ENCODE data around the gene UPK3BL1. TPM values are rescaled to one million over a fixed set of nuclear protein-coding genes. Genes with fewer than 3 reads are reported as not detected.
"Not testable (repeated sequence)": the region's sequence is repeated elsewhere in the genome, so short reads cannot be mapped to it uniquely, and the experiment has no call there.

The UPK3BL1 gene, protein sequence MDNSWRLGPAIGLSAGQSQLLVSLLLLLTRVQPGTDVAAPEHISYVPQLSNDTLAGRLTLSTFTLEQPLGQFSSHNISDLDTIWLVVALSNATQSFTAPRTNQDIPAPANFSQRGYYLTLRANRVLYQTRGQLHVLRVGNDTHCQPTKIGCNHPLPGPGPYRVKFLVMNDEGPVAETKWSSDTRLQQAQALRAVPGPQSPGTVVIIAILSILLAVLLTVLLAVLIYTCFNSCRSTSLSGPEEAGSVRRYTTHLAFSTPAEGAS
- 10 to 100 TPM; 39.0 to 45.2 TPM for total RNA-seq

DNA sequence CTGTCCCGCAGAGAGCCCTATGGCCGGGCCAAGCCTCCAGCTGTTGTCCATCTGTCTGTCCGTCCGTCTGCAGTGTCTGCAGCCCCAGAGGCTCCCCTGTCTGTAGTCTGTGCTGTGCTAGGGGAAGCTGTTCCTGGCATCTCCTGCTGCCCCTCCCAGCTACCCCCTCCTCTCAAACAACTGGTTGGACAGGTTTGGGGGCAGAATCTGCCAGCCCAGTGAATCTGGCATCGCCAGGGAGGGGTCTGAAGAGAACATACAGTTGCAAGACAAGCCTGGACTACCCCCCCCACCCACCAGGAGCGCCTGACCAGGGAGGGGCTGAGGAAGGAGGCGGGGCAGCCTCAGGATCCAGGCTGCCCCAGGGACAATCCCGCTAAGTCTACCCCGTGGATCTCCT lies at the start of gene UPK3BL1:
UPK3BL1 (minus strand) TSS at position 101 of the 400 bp plus-strand sequence; CDS start at position 51, 50 bp downstream.
- H3K4me3 ChIP-seq; H3K27ac ChIP-seq; H3K9me3 ChIP-seq; ATAC-seq (ENCODE audit: insufficient number of reproducible peaks, low FRiP score, low read depth); H3K4me1 ChIP-seq (ENCODE audit: control insufficient read depth in 1 of 2, low read depth in 2 of 2); H3K27me3 ChIP-seq (replicated peaks; ENCODE audit: insufficient read depth); DNase-seq (ENCODE audit: low spot score); H3K36me3 ChIP-seq: not testable (repeated sequence)

DNA sequence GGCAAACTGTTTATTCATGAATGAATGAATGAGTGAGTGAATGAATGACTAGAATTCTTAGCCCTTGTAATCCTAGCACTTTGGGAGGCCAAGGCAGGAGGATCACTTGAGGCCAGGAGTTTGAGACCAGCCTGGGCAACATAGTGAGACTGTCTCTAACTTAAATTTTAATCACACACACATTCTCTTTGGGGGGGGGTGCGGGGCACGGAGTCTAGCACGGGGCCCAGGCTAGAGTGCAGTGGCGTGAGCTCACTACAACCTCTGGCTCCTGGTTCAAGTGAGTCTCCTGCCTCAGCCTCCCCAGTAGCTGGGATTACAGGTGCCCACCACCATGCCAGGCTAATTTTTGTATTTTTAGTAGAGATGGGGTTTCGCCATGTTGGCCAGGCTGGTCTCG lies 48.0 kb upstream of the UPK3BL1 start:
- not testable (repeated sequence) for DNase-seq (ENCODE audit: low spot score); ATAC-seq (ENCODE audit: insufficient number of reproducible peaks, low FRiP score, low read depth); H3K27me3 ChIP-seq (replicated peaks; ENCODE audit: insufficient read depth)

DNA sequence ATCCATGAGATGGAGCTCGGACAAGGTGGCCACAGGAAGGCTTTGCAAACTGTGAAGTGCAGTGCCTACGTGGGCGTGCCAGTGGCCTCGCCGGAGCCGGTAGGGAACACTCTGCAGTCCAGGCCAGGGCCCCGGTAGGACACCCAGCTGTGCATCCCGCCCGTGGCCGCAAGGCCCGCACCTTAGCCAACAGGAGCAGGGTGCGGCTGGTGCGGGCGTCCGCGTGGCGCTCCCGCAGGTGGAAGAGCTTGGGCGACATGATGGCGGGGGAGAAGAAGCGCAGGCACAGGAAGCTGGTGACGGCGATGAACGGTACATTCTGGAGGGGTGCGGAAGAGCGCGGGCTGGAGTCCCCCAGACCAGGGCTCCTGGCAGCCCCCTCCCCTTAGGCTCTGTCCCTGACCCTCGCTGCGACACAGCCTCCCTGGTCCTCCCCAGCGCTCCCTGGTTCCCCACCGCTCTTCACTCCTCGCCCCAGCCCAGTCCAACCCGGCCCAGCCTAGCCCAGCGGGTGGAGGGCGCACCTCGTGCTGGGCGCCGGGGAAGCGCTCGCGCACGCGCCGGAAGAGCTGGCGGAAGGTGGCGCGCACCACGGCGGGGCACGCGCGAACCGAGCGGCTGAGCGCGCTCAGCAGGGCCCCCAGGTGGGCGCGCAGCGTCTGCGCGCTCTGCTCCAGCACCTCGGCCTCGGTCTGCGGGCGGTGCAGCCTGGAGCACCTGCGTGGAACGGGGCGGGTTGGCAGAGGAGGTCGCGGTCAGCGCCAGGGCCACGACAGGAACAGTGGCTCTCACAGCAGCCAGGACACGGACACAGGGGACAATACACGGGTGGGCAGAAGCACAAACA lies 47.1 kb upstream of the UPK3BL1 start:
- ATAC-seq (ENCODE audit: insufficient number of reproducible peaks, low FRiP score, low read depth) = not testable (repeated sequence)

More for the DNA sequence above, 48.0 kb upstream of the UPK3BL1 start:
- H3K9me3 ChIP-seq; H3K4me3 ChIP-seq; H3K36me3 ChIP-seq; H3K27ac ChIP-seq; H3K4me1 ChIP-seq (ENCODE audit: control insufficient read depth in 1 of 2, low read depth in 2 of 2): not testable (repeated sequence)

DNA sequence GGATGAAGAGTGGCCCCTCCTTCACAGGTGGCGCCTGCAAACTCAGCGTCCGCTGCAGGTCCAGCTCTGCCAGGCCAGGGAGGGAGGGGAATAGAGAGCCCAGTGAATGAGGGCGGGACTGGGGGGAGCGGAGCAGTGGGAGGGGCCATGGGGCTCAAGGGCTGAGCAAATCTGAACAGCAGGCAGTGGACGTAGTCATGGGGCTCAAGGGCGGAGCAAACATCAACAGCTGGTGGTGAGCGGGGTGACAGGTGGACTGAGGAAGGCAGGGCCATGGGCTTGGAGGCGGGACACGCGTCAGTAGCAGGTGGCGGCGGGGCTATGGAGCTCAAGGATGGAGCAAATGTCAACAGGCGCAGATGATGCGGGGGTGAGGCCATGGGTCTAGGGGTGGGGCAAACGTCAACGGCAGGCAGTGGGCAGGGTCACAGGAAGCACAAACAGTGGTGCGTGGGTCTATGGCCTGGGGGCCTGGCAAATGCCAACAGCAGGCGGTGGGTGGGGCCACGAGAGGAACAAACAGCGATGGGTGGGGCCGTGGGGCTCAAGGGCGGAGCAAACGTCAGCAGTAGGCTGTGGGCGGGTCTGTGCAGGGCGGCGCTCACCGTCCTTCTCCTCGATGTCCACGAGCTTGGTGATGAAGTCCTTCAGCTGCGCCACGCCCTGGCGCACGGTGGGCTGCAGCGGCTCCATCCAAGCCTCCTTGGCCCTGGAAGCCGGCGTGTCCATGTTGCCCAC lies 45.9 kb upstream of the UPK3BL1 start:
- not testable (repeated sequence) for H3K27ac ChIP-seq; H3K36me3 ChIP-seq; H3K4me1 ChIP-seq (ENCODE audit: control insufficient read depth in 1 of 2, low read depth in 2 of 2); H3K9me3 ChIP-seq; DNase-seq (ENCODE audit: low spot score); H3K27me3 ChIP-seq (replicated peaks; ENCODE audit: insufficient read depth); H3K4me3 ChIP-seq
- peak; percentile 75 for ATAC-seq (ENCODE audit: insufficient number of reproducible peaks, low FRiP score, low read depth)

More for the DNA sequence above, 47.1 kb upstream of the UPK3BL1 start:
- not testable (repeated sequence) for H3K27me3 ChIP-seq (replicated peaks; ENCODE audit: insufficient read depth); DNase-seq (ENCODE audit: low spot score); H3K36me3 ChIP-seq; H3K9me3 ChIP-seq; H3K27ac ChIP-seq; H3K4me1 ChIP-seq (ENCODE audit: control insufficient read depth in 1 of 2, low read depth in 2 of 2); H3K4me3 ChIP-seq

DNA sequence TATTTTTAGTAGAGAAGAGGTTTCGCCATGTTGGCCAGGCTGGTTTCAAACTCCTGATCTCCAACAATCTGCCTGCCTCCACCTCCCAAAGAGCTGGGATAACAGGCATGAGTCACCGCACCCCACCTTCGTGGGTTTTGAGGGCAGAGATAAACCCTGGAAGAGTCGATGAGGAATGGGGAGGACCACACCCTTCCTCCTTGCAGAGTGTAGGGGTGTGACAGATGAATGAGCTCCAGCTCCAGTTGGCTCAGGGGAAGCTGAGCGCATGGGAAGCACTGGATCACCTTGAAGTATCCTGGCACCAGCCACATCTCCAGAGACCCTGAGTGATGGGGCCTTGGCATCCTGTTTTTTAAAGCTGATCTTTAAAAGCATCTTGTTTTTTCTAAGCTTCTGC lies 40.0 kb upstream of the UPK3BL1 start:
- H3K36me3 ChIP-seq; ATAC-seq (ENCODE audit: insufficient number of reproducible peaks, low FRiP score, low read depth); H3K4me1 ChIP-seq (ENCODE audit: control insufficient read depth in 1 of 2, low read depth in 2 of 2): not testable (repeated sequence)

DNA sequence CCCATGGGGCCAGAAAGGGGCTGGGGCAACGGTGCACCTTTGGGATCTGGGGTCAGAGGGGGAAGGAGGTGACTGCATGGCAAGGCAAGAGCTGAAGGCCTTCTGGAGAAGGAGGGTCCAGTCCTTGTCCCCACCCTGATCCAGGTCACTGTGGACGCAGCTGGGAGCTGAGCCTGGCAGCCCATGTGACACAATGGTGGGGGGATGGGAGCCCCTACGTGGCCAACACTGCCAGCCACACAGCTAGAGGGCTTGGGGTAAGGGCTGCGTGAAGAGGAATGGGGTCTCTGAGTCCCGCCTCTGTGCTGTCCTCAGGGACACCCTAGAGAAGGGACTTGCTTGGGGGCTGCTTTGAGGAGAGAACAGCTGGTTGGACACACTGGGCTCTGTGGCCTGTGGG lies 38.2 kb upstream of the UPK3BL1 start:
- H3K9me3 ChIP-seq; H3K36me3 ChIP-seq; ATAC-seq (ENCODE audit: insufficient number of reproducible peaks, low FRiP score, low read depth); H3K4me1 ChIP-seq (ENCODE audit: control insufficient read depth in 1 of 2, low read depth in 2 of 2); H3K27me3 ChIP-seq (replicated peaks; ENCODE audit: insufficient read depth); H3K27ac ChIP-seq; DNase-seq (ENCODE audit: low spot score); H3K4me3 ChIP-seq: not testable (repeated sequence)

More for the DNA sequence above, 40.0 kb upstream of the UPK3BL1 start:
- not testable (repeated sequence) for H3K9me3 ChIP-seq; DNase-seq (ENCODE audit: low spot score); H3K27ac ChIP-seq; H3K27me3 ChIP-seq (replicated peaks; ENCODE audit: insufficient read depth); H3K4me3 ChIP-seq

DNA sequence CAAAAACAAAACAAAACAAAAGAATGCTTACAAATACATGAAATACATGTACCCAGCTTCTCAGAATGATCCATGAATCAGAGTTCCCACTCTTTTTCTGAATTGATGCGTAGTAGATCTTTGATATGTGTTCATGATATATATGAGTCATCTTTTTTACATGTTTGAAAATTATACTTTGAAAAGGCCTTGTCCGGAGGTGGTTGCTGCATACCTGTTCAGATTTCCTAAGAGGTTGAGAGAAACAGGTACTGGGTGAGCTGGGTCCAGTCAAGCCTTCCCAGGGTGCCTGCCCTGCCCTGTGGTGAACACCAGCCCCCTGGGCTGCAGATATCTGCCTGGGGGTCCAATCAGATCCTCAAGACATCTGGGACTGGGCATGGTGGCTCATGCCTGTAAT lies 33.0 kb upstream of the UPK3BL1 start:
- not testable (repeated sequence) for H3K4me3 ChIP-seq; H3K27ac ChIP-seq; H3K9me3 ChIP-seq; ATAC-seq (ENCODE audit: insufficient number of reproducible peaks, low FRiP score, low read depth); DNase-seq (ENCODE audit: low spot score); H3K36me3 ChIP-seq; H3K27me3 ChIP-seq (replicated peaks; ENCODE audit: insufficient read depth); H3K4me1 ChIP-seq (ENCODE audit: control insufficient read depth in 1 of 2, low read depth in 2 of 2)

DNA sequence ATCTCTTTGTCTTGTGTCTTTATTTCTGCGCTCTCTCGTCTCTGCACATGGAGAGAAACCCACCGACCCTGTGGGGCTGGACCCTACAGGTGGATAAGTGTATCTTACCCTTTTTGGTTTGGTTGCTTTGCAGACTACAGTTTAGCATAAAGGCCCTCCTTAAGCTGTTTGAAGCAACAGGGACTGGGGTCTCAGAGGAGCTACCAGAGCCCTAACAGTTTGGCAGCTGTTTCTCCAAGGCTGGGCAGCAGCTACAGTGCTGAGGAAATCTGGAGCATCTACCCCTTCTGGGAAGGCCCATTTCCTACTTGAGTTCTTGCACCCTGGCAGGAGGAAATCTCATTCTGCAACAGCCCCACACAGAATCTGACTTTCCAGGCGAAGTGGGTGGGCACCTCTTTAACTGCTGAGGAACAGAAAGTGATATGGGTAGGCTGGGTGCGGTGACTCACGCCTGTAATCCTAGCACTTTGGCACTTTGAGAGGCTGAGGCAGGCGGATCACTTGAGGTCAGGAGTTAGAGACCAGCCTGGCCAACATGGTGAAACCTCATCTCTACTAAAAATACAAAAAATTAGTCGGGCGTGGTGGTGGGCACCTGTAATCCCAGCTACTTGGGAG lies 31.0 kb upstream of the UPK3BL1 start:
- not testable (repeated sequence) for H3K9me3 ChIP-seq; DNase-seq (ENCODE audit: low spot score); H3K36me3 ChIP-seq; H3K4me3 ChIP-seq; H3K27ac ChIP-seq; H3K27me3 ChIP-seq (replicated peaks; ENCODE audit: insufficient read depth); H3K4me1 ChIP-seq (ENCODE audit: control insufficient read depth in 1 of 2, low read depth in 2 of 2); ATAC-seq (ENCODE audit: insufficient number of reproducible peaks, low FRiP score, low read depth)

DNA sequence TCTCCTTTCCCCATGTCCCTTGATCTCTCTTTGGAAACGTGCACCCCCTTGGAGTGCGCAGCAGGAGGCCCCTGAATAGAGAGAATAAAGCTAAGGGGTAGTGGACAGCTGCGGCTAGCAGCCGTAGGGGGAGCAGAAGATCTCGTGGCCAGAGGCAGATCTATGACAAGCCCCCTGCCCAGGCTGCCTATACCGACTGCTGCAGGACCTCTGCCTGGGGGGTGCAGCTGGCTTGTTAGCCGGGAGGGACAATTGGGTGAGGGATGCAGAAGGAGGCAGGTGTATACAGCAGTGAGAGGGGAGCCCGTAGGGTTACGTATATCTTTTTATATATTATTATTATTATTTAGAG lies 29.3 kb upstream of the UPK3BL1 start:
- not testable (repeated sequence) for H3K27me3 ChIP-seq (replicated peaks; ENCODE audit: insufficient read depth); H3K9me3 ChIP-seq; H3K27ac ChIP-seq; ATAC-seq (ENCODE audit: insufficient number of reproducible peaks, low FRiP score, low read depth); DNase-seq (ENCODE audit: low spot score); H3K4me3 ChIP-seq; H3K4me1 ChIP-seq (ENCODE audit: control insufficient read depth in 1 of 2, low read depth in 2 of 2); H3K36me3 ChIP-seq

DNA sequence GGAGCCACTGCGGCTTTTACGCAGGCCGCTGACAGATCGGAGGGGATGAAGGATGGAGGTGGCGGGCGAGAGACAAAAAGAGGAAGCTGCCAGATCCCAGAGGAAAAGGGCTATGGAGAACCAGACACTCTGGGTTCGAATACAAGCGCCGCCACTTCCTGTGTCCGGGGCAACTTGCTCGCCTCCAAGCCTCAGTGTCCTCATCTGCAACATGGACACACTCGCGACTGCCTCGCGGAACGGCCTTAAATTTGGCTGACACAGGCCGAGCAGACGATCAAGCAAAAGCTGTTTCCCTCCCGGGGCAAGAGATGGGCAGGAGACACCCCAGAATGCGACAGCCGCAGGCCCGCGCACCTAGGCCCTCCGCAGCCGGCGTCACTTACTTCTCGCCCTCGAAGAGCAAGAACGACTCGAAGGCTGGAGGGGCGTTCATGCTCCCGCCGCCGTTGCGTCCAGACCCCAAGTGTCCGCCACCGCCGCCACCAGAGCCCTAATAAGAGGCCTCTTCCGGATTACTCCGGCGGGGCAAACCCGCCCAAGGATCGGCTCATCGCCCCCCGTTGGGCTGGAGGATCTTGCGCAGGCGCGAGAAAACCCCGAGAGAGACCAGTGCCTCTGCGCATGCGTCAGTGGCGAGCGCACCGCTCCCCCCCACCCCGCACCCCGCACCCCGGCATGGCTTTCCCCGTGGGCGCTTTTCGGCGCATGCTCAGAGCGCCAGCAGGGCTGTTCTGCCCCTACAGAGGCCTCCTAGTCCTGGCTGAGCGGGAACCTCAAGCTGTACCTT lies 28.8 kb upstream of the UPK3BL1 start, which contains the start of gene POLR2J2:
POLR2J2 (minus strand) TSS at position 498 of the 790 bp plus-strand sequence; CDS start at position 436, 62 bp downstream.
- not testable (repeated sequence) for ATAC-seq (ENCODE audit: insufficient number of reproducible peaks, low FRiP score, low read depth)

DNA sequence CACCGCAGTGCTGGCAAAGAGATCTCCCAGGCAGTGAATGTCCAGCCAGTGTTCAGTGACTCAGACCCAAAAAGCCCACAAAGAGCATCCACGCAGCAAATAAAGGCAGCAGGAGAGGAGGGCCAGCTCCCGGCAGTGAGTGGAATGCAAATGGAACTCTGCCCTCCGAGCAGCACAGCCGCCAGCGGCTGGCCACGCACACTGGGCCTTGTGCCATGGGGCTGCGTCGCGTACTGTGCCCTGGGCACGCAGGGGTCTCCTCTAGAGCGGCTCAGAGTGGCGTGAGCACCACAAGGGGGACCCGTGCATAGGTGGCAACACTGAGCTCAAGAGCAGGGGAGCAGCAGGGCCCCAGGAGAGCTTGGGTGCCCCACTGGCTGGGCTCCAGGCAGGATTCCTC lies 24.9 kb upstream of the UPK3BL1 start:
- DNase-seq (ENCODE audit: low spot score); H3K36me3 ChIP-seq; H3K4me3 ChIP-seq; H3K27ac ChIP-seq; H3K4me1 ChIP-seq (ENCODE audit: control insufficient read depth in 1 of 2, low read depth in 2 of 2); H3K27me3 ChIP-seq (replicated peaks; ENCODE audit: insufficient read depth); H3K9me3 ChIP-seq; ATAC-seq (ENCODE audit: insufficient number of reproducible peaks, low FRiP score, low read depth): not testable (repeated sequence)

More for the DNA sequence above, 28.8 kb upstream of the UPK3BL1 start, which contains the start of gene POLR2J2:
- H3K9me3 ChIP-seq; H3K4me1 ChIP-seq (ENCODE audit: control insufficient read depth in 1 of 2, low read depth in 2 of 2); H3K27me3 ChIP-seq (replicated peaks; ENCODE audit: insufficient read depth); H3K27ac ChIP-seq; H3K36me3 ChIP-seq: not testable (repeated sequence)
- DNase-seq (ENCODE audit: low spot score) = peak; percentile 3
- H3K4me3 ChIP-seq = peak within 1 kb of the TSS; percentile 58
